Smooth muscle cell (in vitro differentiated cells): Measurements from ENCODE around the gene PTPN14. TPM values are rescaled to one million over a fixed set of nuclear protein-coding genes. Genes with fewer than 3 reads are reported as not detected.

Experiments
- DNase-seq: peaks from one replicate; lab custom pipeline; 2025; ENCODE audit not compliant: unreplicated experiment; lab: John Stamatoyannopoulos, UW
- H2AFZ ChIP-seq: fragments of 200-600 bp; sonication (generic); 2 replicates; pipeline ENCODE4 v1.6.0; 2016; ENCODE audit warnings: antibody characterized with exemption, low read depth, mild to moderate bottlenecking
- H3F3A ChIP-seq: fragments of 200-600 bp; sonication (generic); 2 replicates; pipeline ENCODE4 v1.6.0; 2017; ENCODE audit warnings: antibody characterized with exemption, low read depth
- H3K27ac ChIP-seq: fragments of 200-600 bp; sonication (generic); 2 replicates; pipeline ENCODE4 v1.5.1; 2016; ENCODE audit warnings: low read depth, mild to moderate bottlenecking
- H3K27me3 ChIP-seq: fragments of 200-600 bp; sonication (generic); 2 replicates; pipeline ENCODE4 v1.6.1; 2016; ENCODE audit warnings: low read depth, mild to moderate bottlenecking
- H3K36me3 ChIP-seq: fragments of 200-600 bp; sonication (generic); 2 replicates; pipeline ENCODE4 v1.5.1; 2016; ENCODE audit warnings: low read depth
- H3K4me1 ChIP-seq: fragments of 200-600 bp; sonication (generic); 2 replicates; pipeline ENCODE4 v1.5.1; 2016; ENCODE audit warnings: low read depth
- H3K4me2 ChIP-seq: fragments of 200-600 bp; sonication (generic); 2 replicates; pipeline ENCODE4 v1.6.0; 2016; ENCODE audit warnings: mild to moderate bottlenecking
- H3K4me3 ChIP-seq: fragments of 200-600 bp; sonication (generic); 2 replicates; pipeline ENCODE4 v1.5.1; 2016; ENCODE audit warnings: mild to moderate bottlenecking
- H3K79me2 ChIP-seq: fragments of 200-600 bp; sonication (generic); 2 replicates; pipeline ENCODE4 v1.6.0; 2016; ENCODE audit warnings: low read depth, mild to moderate bottlenecking
- H3K9ac ChIP-seq: fragments of 200-600 bp; sonication (generic); 2 replicates; pipeline ENCODE4 v1.6.0; 2016; ENCODE audit warnings: low read depth
- H3K9me3 ChIP-seq: fragments of 200-600 bp; sonication (generic); replicated peaks from 2 replicates; pipeline ENCODE4 v1.5.1; 2016; ENCODE audit warnings: low read depth
- H4K20me1 ChIP-seq: fragments of 200-600 bp; sonication (generic); 2 replicates; pipeline ENCODE4 v1.6.0; 2016; ENCODE audit warnings: low read depth
- CTCF ChIP-seq: fragments of 200-600 bp; sonication (generic); IDR thresholded peaks from 2 replicates; pipeline ENCODE4 v1.5.1; 2017; ENCODE audit warnings: borderline replicate concordance, mild to moderate bottlenecking, antibody characterized with exemption; ENCODE audit not compliant: insufficient read depth, poor library complexity, severe bottlenecking
- WGBS: methylation state at CpG from one replicate; pipeline ENCODE4 v1.1.7; 2016; ENCODE audit warnings: low lambda C conversion rate; 5-methylcytosine and 5-hydroxymethylcytosine counted together
- polyA plus RNA-seq: library from polyadenylated mRNA; unstranded; fragments of >200 nt; fragmentation: Nextera tagmentation; extraction: Ambion mirVana; gene quantifications from 2 replicates; pipeline ENCODE4 v1.2.1, GENCODE V29; 2016
- total RNA-seq: library from RNA; depleted of rRNA; stranded (reverse); fragments of >200 nt; gene quantifications from 2 replicates; pipeline ENCODE4 v1.2.3, GENCODE V29; 2014

Gene PTPN14
- total and polyA plus RNA-seq, 2 experiments from 2014 or later: 13.7 to 28.6 TPM

- Histone ChIP-seq H4K20me1 (peaks cover 88% of the 10 kb centered on the region), H3K36me3 (no peaks in the 10 kb centered on the region), H3F3A (peaks cover 11% of the 10 kb centered on the region), H3K27me3 (no peaks in the 10 kb centered on the region), H3K79me2 (peaks cover 74% of the 10 kb centered on the region), H3K9ac (no peak overlapping the region), H3K4me3 (no peak overlapping the region), H3K27ac (no peak overlapping the region), H3K4me2 (no peak overlapping the region), H3K4me1 (peaks cover 17% of the 10 kb centered on the region), H2AFZ (no peak overlapping the region), H3K9me3 (no peaks in the 10 kb centered on the region)
- TF ChIP-seq CTCF: no peak
- 100% methylated on average over 1 of the region's 1 CpG for WGBS
- DNase-seq: no peak
Observed at GRCh38 chr1:214469290-214469689, 82.1 kb downstream of the PTPN14 start.

GRCh38 chr1:214467078-214467585 lies 84.3 kb downstream of the PTPN14 start:
- WGBS: 84% methylated on average over 1 of the region's 1 CpG
- Histone ChIP-seq H3K4me1 (peaks cover 7% of the 10 kb centered on the region), H3K27ac (peak overlapping the region; percentile 70)

GRCh38 chr1:214466403-214467077 lies 84.9 kb downstream of the PTPN14 start:
- 44% methylated on average over 3 of the region's 3 CpGs for WGBS
- Histone ChIP-seq H3K9ac (no peak overlapping the region), H3K27ac (peak overlapping the region; percentile 70), H3K36me3 (no peaks in the 10 kb centered on the region), H3F3A (peaks cover 4% of the 10 kb centered on the region), H3K79me2 (peaks cover 71% of the 10 kb centered on the region), H3K27me3 (no peaks in the 10 kb centered on the region), H3K4me1 (peaks cover 7% of the 10 kb centered on the region), H3K4me2 (peak overlapping the region; percentile 38), H2AFZ (no peak overlapping the region), H3K4me3 (no peak overlapping the region), H4K20me1 (peaks cover 88% of the 10 kb centered on the region), H3K9me3 (no peaks in the 10 kb centered on the region)
- TF ChIP-seq CTCF: no peak
- no peak for DNase-seq

More at GRCh38 chr1:214467078-214467585, 84.3 kb downstream of the PTPN14 start:
- H3K4me2 ChIP-seq: no peak overlapping the region
- H2AFZ ChIP-seq: no peak overlapping the region
- no peaks in the 10 kb centered on the region for H3K36me3 ChIP-seq
- TF ChIP-seq CTCF: no peak
- H4K20me1 ChIP-seq: peaks cover 88% of the 10 kb centered on the region
- no peak for DNase-seq
- no peak overlapping the region for H3K4me3 ChIP-seq
- no peaks in the 10 kb centered on the region for H3K9me3 ChIP-seq
- peaks cover 68% of the 10 kb centered on the region for H3K79me2 ChIP-seq
- H3K9ac ChIP-seq: no peak overlapping the region
- H3K27me3 ChIP-seq: no peaks in the 10 kb centered on the region
- peaks cover 4% of the 10 kb centered on the region for H3F3A ChIP-seq
